Stimulated activated CD8-positive, alpha-beta memory T cell treated with anti-CD3 and anti-CD28 coated beads, Interleukin-15, amount 100 ng/mL, for 1 hour (primary cell): ENCODE data around the gene HOXA3.

ENCODE experiments used
- DNase-seq: peaks from one replicate; pipeline ENCODE4 v3.0.0-alpha.2; 2020; ENCODE audit warnings: low read depth

The HOXA3 gene

GRCh38 chr7:27128776-27129728, 23.3 kb downstream of the HOXA3 start:
- DNase-seq = no peak

- no peak for DNase-seq
Measured at GRCh38 chr7:27128034-27128433, 24.3 kb downstream of the HOXA3 start.

- DNase-seq = no peak
Measured at GRCh38 chr7:27126596-27127327, 25.6 kb downstream of the HOXA3 start.

GRCh38 chr7:27125986-27126394, 26.4 kb downstream of the HOXA3 start:
- no peak for DNase-seq

- no peak for DNase-seq
Measured at GRCh38 chr7:27124902-27125689, 27.3 kb downstream of the HOXA3 start.

GRCh38 chr7:27124096-27124901, 28.1 kb downstream of the HOXA3 start:
- no peak for DNase-seq

- no peak for DNase-seq
Measured at GRCh38 chr7:27123477-27124053, 28.8 kb downstream of the HOXA3 start.

GRCh38 chr7:27123007-27123476, 29.3 kb downstream of the HOXA3 start:
- DNase-seq = no peak

- DNase-seq = no peak
Measured at GRCh38 chr7:27122077-27122910, 30.1 kb downstream of the HOXA3 start.

- no peak for DNase-seq
Measured at GRCh38 chr7:27121684-27122076, 30.7 kb downstream of the HOXA3 start.

- DNase-seq = no peak
Measured at GRCh38 chr7:27119412-27119911, 32.9 kb downstream of the HOXA3 start.

- DNase-seq = no peak
Measured at GRCh38 chr7:27118580-27118979, 33.8 kb downstream of the HOXA3 start.

- DNase-seq = no peak
Measured at GRCh38 chr7:27117887-27118491, 34.4 kb downstream of the HOXA3 start.

- no peak for DNase-seq
Measured at GRCh38 chr7:27116962-27117886, 35.2 kb downstream of the HOXA3 start.

GRCh38 chr7:27116031-27116961, 36.1 kb downstream of the HOXA3 start:
- no peak for DNase-seq

GRCh38 chr7:27115221-27116026, 37.0 kb downstream of the HOXA3 start:
- DNase-seq = no peak
